Activated CD8-positive, alpha-beta T cell treated with anti-CD3 and anti-CD28 coated beads for 36 hours (primary cell): ENCODE data around the gene GABBR2. TPM values are rescaled to one million over a fixed set of nuclear protein-coding genes. Genes with fewer than 3 reads are reported as not detected.

Experiments
- ATAC-seq: fragments of 200-7000 bp; cut with Tn5 transposase; one replicate; pipeline ENCODE4 v1.10.0; 2021; ENCODE audit warnings: mild to moderate bottlenecking, moderate library complexity
- CTCF ChIA-PET: fragments of 350-600 bp; sonication (Branson Sonifier 250); formaldehyde crosslinking; loops from one replicate; lab custom pipeline; 2021; ENCODE audit warnings: antibody characterized with exemption; lab: Charles Lee
- POLR2A ChIA-PET: fragments of 350-600 bp; sonication (Branson Sonifier 250); formaldehyde crosslinking; loops from one replicate; lab custom pipeline; 2021; ENCODE audit warnings: antibody characterized with exemption; lab: Charles Lee
- DNase-seq: peaks from one replicate; pipeline ENCODE4 v3.0.0-alpha.2; 2020
- H3K27ac Mint-ChIP-seq: one replicate; pipeline ENCODE4 v1.8.0; 2021; ENCODE audit warnings: mild to moderate bottlenecking, mixed read lengths
- H3K27me3 Mint-ChIP-seq: one replicate; pipeline ENCODE4 v1.8.0; 2021; ENCODE audit warnings: mixed read lengths
- H3K36me3 Mint-ChIP-seq: one replicate; pipeline ENCODE4 v1.8.0; 2021; ENCODE audit warnings: low read depth, mixed read lengths
- H3K4me1 Mint-ChIP-seq: one replicate; pipeline ENCODE4 v1.8.0; 2021; ENCODE audit warnings: low read depth, mixed read lengths
- H3K4me3 Mint-ChIP-seq: one replicate; pipeline ENCODE4 v1.8.0; 2021; ENCODE audit warnings: mild to moderate bottlenecking, moderate library complexity, mixed read lengths
- H3K9me3 Mint-ChIP-seq: one replicate; pipeline ENCODE4 v1.8.0; 2021; ENCODE audit warnings: mixed read lengths
- CTCF ChIP-seq: fragments of 200-600 bp; IDR thresholded peaks from one replicate; pipeline ENCODE4 v1.8.0; 2022; ENCODE audit warnings: antibody characterized with exemption, mild to moderate bottlenecking
- intact Hi-C: fragments of 100-400 bp; cut with micrococcal nuclease; formaldehyde crosslinking; loops from one replicate; pipeline ENCODE4 v1.10.0; 2022
- total RNA-seq, 2 experiments: library from RNA; stranded (reverse); gene quantifications; one replicate each; pipeline ENCODE4 v1.2.3, GENCODE V29; 2021

The GABBR2 gene
- total RNA-seq, 2 experiments from 2014 or later = not detected

- DNase-seq = no peak
- no peak for ATAC-seq
- Mint-ChIP-seq H3K27ac (no peak overlapping the region), H3K4me1 (no peaks in the 10 kb centered on the region), H3K4me3 (no peak overlapping the region), H3K27me3 (peaks cover 13% of the 10 kb centered on the region), H3K36me3 (no peaks in the 10 kb centered on the region), H3K9me3 (no peaks in the 10 kb centered on the region)
- intact Hi-C loops = no loop called here
- ChIA-PET CTCF (no interaction called here), POLR2A (no interaction called here)
- no peak for TF ChIP-seq CTCF
Measured at GRCh38 chr9:98607787-98608186, 100.9 kb downstream of the GABBR2 start.

GRCh38 chr9:98607152-98607551, 101.6 kb downstream of the GABBR2 start:
- no peak for DNase-seq
- H3K4me3 Mint-ChIP-seq = no peak overlapping the region
- TF ChIP-seq CTCF = no peak
- H3K9me3 Mint-ChIP-seq = no peaks in the 10 kb centered on the region
- peaks cover 15% of the 10 kb centered on the region for H3K27me3 Mint-ChIP-seq
- H3K27ac Mint-ChIP-seq = no peak overlapping the region
- POLR2A ChIA-PET = no interaction called here
- CTCF ChIA-PET = no interaction called here
- ATAC-seq = no peak
- H3K36me3 Mint-ChIP-seq = no peaks in the 10 kb centered on the region
- intact Hi-C loops = no loop called here
- no peaks in the 10 kb centered on the region for H3K4me1 Mint-ChIP-seq

- no peak overlapping the region for H3K27ac Mint-ChIP-seq
- H3K4me3 Mint-ChIP-seq = no peak overlapping the region
- no peak for DNase-seq
- ATAC-seq = no peak
- POLR2A ChIA-PET = no interaction called here
- TF ChIP-seq CTCF = no peak
- no peaks in the 10 kb centered on the region for H3K4me1 Mint-ChIP-seq
- intact Hi-C loops = no loop called here
- CTCF ChIA-PET = no interaction called here
- H3K36me3 Mint-ChIP-seq = no peaks in the 10 kb centered on the region
- H3K9me3 Mint-ChIP-seq = no peaks in the 10 kb centered on the region
- H3K27me3 Mint-ChIP-seq = peaks cover 15% of the 10 kb centered on the region
Measured at GRCh38 chr9:98606730-98607129, 102.0 kb downstream of the GABBR2 start.

GRCh38 chr9:98605116-98605515, 103.6 kb downstream of the GABBR2 start:
- CTCF ChIA-PET = no interaction called here
- Mint-ChIP-seq H3K9me3 (no peaks in the 10 kb centered on the region), H3K4me3 (no peak overlapping the region), H3K36me3 (no peaks in the 10 kb centered on the region), H3K4me1 (no peaks in the 10 kb centered on the region), H3K27me3 (peaks cover 11% of the 10 kb centered on the region), H3K27ac (no peak overlapping the region)
- intact Hi-C loops = no loop called here
- TF ChIP-seq CTCF = no peak
- ATAC-seq (no peak), DNase-seq (no peak)
- POLR2A ChIA-PET = no interaction called here

- Mint-ChIP-seq H3K4me1 (no peaks in the 10 kb centered on the region), H3K36me3 (no peaks in the 10 kb centered on the region), H3K4me3 (no peak overlapping the region), H3K27ac (no peak overlapping the region), H3K27me3 (peaks cover 7% of the 10 kb centered on the region), H3K9me3 (no peaks in the 10 kb centered on the region)
- DNase-seq (no peak), ATAC-seq (no peak)
- intact Hi-C loops = no loop called here
- CTCF ChIA-PET = no interaction called here
- no peak for TF ChIP-seq CTCF
- POLR2A ChIA-PET = no interaction called here
Measured at GRCh38 chr9:98603821-98604383, 104.8 kb downstream of the GABBR2 start.
